Subcutaneous adipose tissue (tissue), 4 donors: Measurements from ENCODE around the gene TFEB. TPM values are rescaled to one million over a fixed set of nuclear protein-coding genes. Genes with fewer than 3 reads are reported as not detected.

Experiments used
- CTCF ChIP-seq: fragments of 450-650 bp; IDR thresholded peaks from one replicate; pipeline ENCODE4 v1.5.1; 2016; ENCODE audit warnings: low read depth, mild to moderate bottlenecking, control low read depth, antibody characterized with exemption, moderate library complexity
- total RNA-seq, 4 donors: library from RNA; depleted of rRNA; stranded (reverse); fragments of >200 nt; gene quantifications; one replicate each; pipeline ENCODE4 v1.1.0, GENCODE V29; 2016

Gene TFEB
- total RNA-seq, 4 donors from 2014 or later: 6.5 to 11.9 (median 10.9) TPM

GRCh38 chr6:41694815-41695526 lies 40.4 kb downstream of the TFEB start:
- TF ChIP-seq CTCF: no peak

GRCh38 chr6:41693281-41694240 lies 41.8 kb downstream of the TFEB start:
- no peak for TF ChIP-seq CTCF

GRCh38 chr6:41692730-41693129 lies 42.7 kb downstream of the TFEB start:
- no peak for TF ChIP-seq CTCF

GRCh38 chr6:41692080-41692675 lies 43.2 kb downstream of the TFEB start:
- TF ChIP-seq CTCF: no peak

DNA sequence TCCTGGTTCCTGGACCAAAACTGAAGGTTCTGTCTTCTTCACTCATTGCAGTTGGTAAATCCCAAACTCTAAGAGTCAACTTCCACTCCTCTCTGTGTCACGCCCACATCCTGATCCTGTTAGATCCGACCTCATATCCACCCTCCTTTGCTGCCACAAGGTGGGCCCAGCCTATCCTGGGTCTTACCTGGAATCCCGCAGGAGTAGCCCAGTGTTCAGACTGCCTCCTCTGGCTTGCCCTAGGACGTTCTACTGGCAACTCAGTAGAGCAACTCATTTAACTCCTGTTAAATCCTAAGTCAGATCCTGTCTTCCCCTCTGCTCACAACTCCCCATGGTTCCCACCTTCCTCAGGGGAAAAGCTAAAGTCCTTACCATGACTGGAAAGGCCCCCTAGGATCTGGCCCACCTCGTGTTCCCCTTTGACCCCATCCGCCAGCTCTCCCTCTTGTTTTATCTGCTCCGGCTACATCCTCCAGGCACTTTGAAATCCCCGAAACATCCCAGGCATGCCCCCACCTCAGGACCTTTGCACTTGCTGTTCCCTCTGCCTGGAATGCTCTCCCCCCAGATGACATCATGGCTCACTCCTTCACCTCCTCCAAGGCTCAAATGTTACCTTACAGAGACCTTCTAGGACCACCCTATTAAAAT lies 43.9 kb downstream of the TFEB start:
- TF ChIP-seq CTCF: no peak

DNA sequence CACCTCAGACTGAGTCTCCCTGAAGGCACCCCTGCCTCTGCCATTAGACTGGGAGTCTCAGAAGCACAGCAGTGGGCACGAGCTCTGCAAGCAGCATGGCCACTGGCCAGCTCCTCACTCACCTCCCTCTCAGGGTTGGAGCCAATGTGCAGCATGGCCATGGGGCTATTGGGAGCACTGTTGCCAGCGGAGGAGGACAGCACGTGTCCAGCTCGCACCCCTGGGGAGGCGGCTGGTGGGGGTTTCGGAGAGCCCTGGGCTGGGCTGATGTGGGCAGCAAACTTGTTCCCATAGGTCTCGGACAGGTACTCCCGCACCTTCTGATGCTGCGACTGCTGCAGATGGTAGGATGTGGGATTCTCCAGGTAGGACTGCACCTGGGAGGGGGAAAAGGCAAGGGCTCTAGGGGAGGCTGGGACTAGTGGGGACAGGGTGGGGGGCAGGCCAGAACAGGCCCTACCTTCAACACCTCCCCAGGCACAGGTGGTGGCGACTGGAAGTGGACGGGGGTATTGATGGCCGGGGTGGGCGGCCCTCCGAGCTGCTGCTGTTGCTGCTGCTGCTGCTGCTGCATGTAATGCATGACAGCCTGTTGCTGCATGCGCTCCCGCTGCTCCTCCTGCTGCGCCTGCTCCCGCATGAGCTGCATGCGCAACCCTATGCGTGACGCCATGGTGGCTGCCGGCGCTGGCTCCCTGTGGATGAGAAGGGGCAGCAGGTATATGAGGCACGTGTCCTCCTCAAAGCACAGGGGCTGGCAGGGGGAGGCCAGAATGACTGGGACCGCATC lies 44.7 kb downstream of the TFEB start:
- TF ChIP-seq CTCF: no peak
